Measurements from ENCODE around the gene PLA2G15. TPM values are rescaled to one million over a fixed set of nuclear protein-coding genes. Genes with fewer than 3 reads are reported as not detected.

The PLA2G15 gene
- polyA plus RNA-seq, 2 of the 4 experiments (the other 2 are of a cell fraction): 4.8 to 8.7 TPM

- TF ChIP-seq ATOH8 (CRISPR knock-in tag; IDR thresholded peaks at IDR 0.05; ENCODE audit: low read depth) (no peak), ZC3H11A (IDR thresholded peaks at IDR 0.05) (no peak), POLR2A (IDR thresholded peaks at IDR 0.05; ENCODE audit: low read length) (no peak), ELK1 (IDR thresholded peaks at IDR 0.05; ENCODE audit: low read depth, low read length) (no peak), MYC (IDR thresholded peaks at IDR 0.05; ENCODE audit: borderline replicate concordance, low read length) (no peak), JUN (IDR thresholded peaks at IDR 0.05) (no peak), GATA3 (IDR thresholded peaks at IDR 0.05; ENCODE audit: borderline replicate concordance) (no peak)
These were observed 25.3 kb upstream of the PLA2G15 start (continued) for GRCh38 chr16:68219725-68220351.

- ChIA-PET POLR2A (no interaction called here), CTCF (interaction anchor here (1.2 kb wide), 1 partner anchor 8 kb away, joined by 5 read pairs; no protein-coding TSS in a partner anchor)
These were observed 22.1 kb upstream of the PLA2G15 start for GRCh38 chr16:68223072-68223471.

GRCh38 chr16:68226116-68226515, 19.1 kb upstream of the PLA2G15 start:
- 93% methylated on average over 4 of the region's 4 CpGs for WGBS (ENCODE audit: missing lambda C conversion rate)
- TF ChIP-seq HOXA7 (CRISPR knock-in tag; IDR thresholded peaks at IDR 0.05): no peak
- TF ChIP-seq ZSCAN20 (CRISPR knock-in tag; IDR thresholded peaks at IDR 0.05): no peak
- no peak for TF ChIP-seq MYC (IDR thresholded peaks at IDR 0.05; ENCODE audit: borderline replicate concordance, low read length)
- no peak for TF ChIP-seq RFX5 (IDR thresholded peaks at IDR 0.05)
- no peak for TF ChIP-seq SMC3 (IDR thresholded peaks at IDR 0.05)
- H3K27ac ChIP-seq: no peak overlapping the region
- H3K4me1 ChIP-seq: no peaks in the 10 kb centered on the region
- no peaks in the 10 kb centered on the region for H3K9me3 ChIP-seq
- FAIRE-seq: no peak
- DNase-seq (ENCODE audit: low read depth in 1 of 2, low spot score in 1 of 2): no peak
- ATAC-seq: no peak
- no peak overlapping the region for H3K4me2 ChIP-seq
- CTCF ChIA-PET: interaction anchor here (2.1 to 3.5 kb wide), 2 partner anchors 103 to 133 kb away, joined by 5 to 26 read pairs; no protein-coding TSS in a partner anchor
- POLR2A ChIA-PET: no interaction called here
- H3K4me3 ChIP-seq: no peak overlapping the region

More at GRCh38 chr16:68223072-68223471, 22.1 kb upstream of the PLA2G15 start:
- Histone ChIP-seq H3K4me2 (no peak overlapping the region), H3K27ac (no peak overlapping the region), H3K4me1 (no peaks in the 10 kb centered on the region), H3K9me3 (no peaks in the 10 kb centered on the region), H3K4me3 (no peak overlapping the region)
- TF ChIP-seq REST (IDR thresholded peaks at IDR 0.05) (no peak), MAFK (IDR thresholded peaks at IDR 0.05; ENCODE audit: partially characterized antibody) (no peak), CHD2 (IDR thresholded peaks at IDR 0.05; ENCODE audit: low read length, partially characterized antibody) (no peak), BHLHE40 (IDR thresholded peaks at IDR 0.05; ENCODE audit: low read depth, low read length) (no peak), HOXA7 (CRISPR knock-in tag; IDR thresholded peaks at IDR 0.05) (no peak)
- DNase-seq (ENCODE audit: low read depth in 1 of 2, low spot score in 1 of 2): no peak
- WGBS (ENCODE audit: missing lambda C conversion rate): 96% methylated on average over 1 of the region's 1 CpG
- ATAC-seq: no peak
- FAIRE-seq: no peak
